Parathyroid adenoma (tissue), 2 donors: Measurements from ENCODE around the gene FOXS1.

ENCODE experiments used
- H2AFZ ChIP-seq: fragments of 300-600 bp; sonication (generic); one replicate; pipeline ENCODE4 v1.7.0; 2017; ENCODE audit warnings: antibody characterized with exemption, mild to moderate bottlenecking
- H3K27ac ChIP-seq: fragments of 300-600 bp; sonication (generic); one replicate; pipeline ENCODE4 v1.7.0; 2017
- H3K27me3 ChIP-seq: fragments of 300-600 bp; sonication (generic); one replicate; pipeline ENCODE4 v1.7.0; 2017; ENCODE audit warnings: low read length; ENCODE audit not compliant: control insufficient read depth, insufficient read depth
- H3K36me3 ChIP-seq: fragments of 300-600 bp; sonication (generic); one replicate; pipeline ENCODE4 v1.7.0; 2017; ENCODE audit warnings: low read length; ENCODE audit not compliant: control insufficient read depth, insufficient read depth
- H3K4me1 ChIP-seq: fragments of 300-600 bp; sonication (generic); one replicate; pipeline ENCODE4 v1.7.0; 2017; ENCODE audit warnings: control low read depth
- H3K4me2 ChIP-seq: fragments of 300-600 bp; sonication (generic); one replicate; pipeline ENCODE4 v1.7.0; 2017; ENCODE audit warnings: low read length
- H3K4me3 ChIP-seq: fragments of 300-600 bp; sonication (generic); one replicate; pipeline ENCODE4 v1.7.0; 2017; ENCODE audit warnings: low read depth, low read length
- H3K79me2 ChIP-seq: fragments of 300-600 bp; sonication (generic); one replicate; pipeline ENCODE4 v1.7.0; 2017; ENCODE audit warnings: control low read depth
- H3K9ac ChIP-seq: fragments of 300-600 bp; sonication (generic); one replicate; pipeline ENCODE4 v1.7.0; 2017; ENCODE audit warnings: mild to moderate bottlenecking
- H3K9me3 ChIP-seq: fragments of 300-600 bp; sonication (generic); one replicate; pipeline ENCODE4 v1.7.0; 2017; ENCODE audit warnings: low read length; ENCODE audit not compliant: control insufficient read depth
- CTCF ChIP-seq: fragments of 300-600 bp; sonication (generic); IDR thresholded peaks from one replicate; pipeline ENCODE4 v1.7.0; 2017; ENCODE audit warnings: antibody characterized with exemption, mild to moderate bottlenecking
- donor health status: primary hyperparathyroidism.

The FOXS1 gene

GRCh38 chr20:31823360-31824124 is 21.9 kb downstream of the FOXS1 start:
- no peak overlapping the region for H3K9ac ChIP-seq
- H3K4me2 ChIP-seq = no peak overlapping the region
- no peaks in the 10 kb centered on the region for H3K9me3 ChIP-seq
- no peaks in the 10 kb centered on the region for H3K36me3 ChIP-seq
- no peak overlapping the region for H2AFZ ChIP-seq
- H3K27ac ChIP-seq = no peak overlapping the region
- TF ChIP-seq CTCF = no peak
- no peaks in the 10 kb centered on the region for H3K79me2 ChIP-seq
- no peaks in the 10 kb centered on the region for H3K27me3 ChIP-seq
- H3K4me1 ChIP-seq = peaks cover 4% of the 10 kb centered on the region
- H3K4me3 ChIP-seq = no peak overlapping the region

- H3K4me3 ChIP-seq = no peak overlapping the region
These were observed 22.7 kb downstream of the FOXS1 start for GRCh38 chr20:31822421-31823330.

GRCh38 chr20:31821427-31821826 is 24.0 kb downstream of the FOXS1 start:
- Histone ChIP-seq H3K27me3 (no peaks in the 10 kb centered on the region), H3K4me3 (no peak overlapping the region), H3K9me3 (no peaks in the 10 kb centered on the region), H2AFZ (no peak overlapping the region), H3K79me2 (no peaks in the 10 kb centered on the region), H3K9ac (no peak overlapping the region), H3K4me1 (peaks cover 4% of the 10 kb centered on the region), H3K27ac (no peak overlapping the region), H3K4me2 (no peak overlapping the region), H3K36me3 (no peaks in the 10 kb centered on the region)
- no peak for TF ChIP-seq CTCF

More at GRCh38 chr20:31822421-31823330, 22.7 kb downstream of the FOXS1 start:
- Histone ChIP-seq H3K9ac (no peak overlapping the region), H3K9me3 (no peaks in the 10 kb centered on the region), H3K79me2 (no peaks in the 10 kb centered on the region), H3K27me3 (no peaks in the 10 kb centered on the region), H3K27ac (no peak overlapping the region), H2AFZ (peak overlapping the region; percentile 65), H3K4me1 (peaks cover 4% of the 10 kb centered on the region), H3K4me2 (peak overlapping the region; percentile 30), H3K36me3 (no peaks in the 10 kb centered on the region)
- TF ChIP-seq CTCF = peak; percentile 99

- no peak for TF ChIP-seq CTCF
- no peaks in the 10 kb centered on the region for H3K36me3 ChIP-seq
- no peaks in the 10 kb centered on the region for H3K27me3 ChIP-seq
- no peak overlapping the region for H2AFZ ChIP-seq
- peaks cover 4% of the 10 kb centered on the region for H3K4me1 ChIP-seq
- H3K4me2 ChIP-seq = no peak overlapping the region
- H3K9me3 ChIP-seq = no peaks in the 10 kb centered on the region
- no peak overlapping the region for H3K27ac ChIP-seq
- no peaks in the 10 kb centered on the region for H3K79me2 ChIP-seq
- H3K9ac ChIP-seq = no peak overlapping the region
- H3K4me3 ChIP-seq = no peak overlapping the region
These were observed 25.2 kb downstream of the FOXS1 start for GRCh38 chr20:31820228-31820627.
